Chondrocyte (in vitro differentiated cells): ENCODE measurements around the gene ACCSL. TPM values are rescaled to one million over a fixed set of nuclear protein-coding genes. Genes with fewer than 3 reads are reported as not detected.

Source experiments
- DNase-seq: peaks from one replicate; pipeline ENCODE4 v3.0.0; 2021; ENCODE audit warnings: mixed read lengths, low spot score
- H3K27ac Mint-ChIP-seq: one replicate; pipeline ENCODE4 v1.8.0; 2021; ENCODE audit warnings: mild to moderate bottlenecking, moderate library complexity, mixed read lengths; ENCODE audit not compliant: unreplicated experiment
- H3K27me3 Mint-ChIP-seq: 2 replicates; pipeline ENCODE4 v1.8.0; 2021; ENCODE audit warnings: low read depth, mixed read lengths
- H3K36me3 Mint-ChIP-seq: 2 replicates; pipeline ENCODE4 v1.8.0; 2021; ENCODE audit warnings: low read depth, mixed read lengths
- H3K4me1 Mint-ChIP-seq: 2 replicates; pipeline ENCODE4 v1.8.0; 2021; ENCODE audit warnings: low read depth, mild to moderate bottlenecking, mixed read lengths
- H3K4me3 Mint-ChIP-seq: one replicate; pipeline ENCODE4 v1.8.0; 2021; ENCODE audit warnings: mild to moderate bottlenecking, moderate library complexity, mixed read lengths; ENCODE audit not compliant: unreplicated experiment
- H3K9me3 Mint-ChIP-seq: 2 replicates; pipeline ENCODE4 v1.8.0; 2021; ENCODE audit warnings: low read depth, mixed read lengths
- total RNA-seq: library from RNA; stranded (reverse); gene quantifications from 3 replicates; pipeline ENCODE4 v1.2.1, GENCODE V29; 2021
- TF ChIP-seq, protein P1 (sequence below): fragments of 200-600 bp; sonication (generic); IDR thresholded peaks from 2 replicates; pipeline ENCODE4 v1.5.0; 2021; ENCODE audit warnings: antibody characterized with exemption, mild to moderate bottlenecking, moderate library complexity

The ACCSL gene
- total RNA-seq, 1 donor from 2014 or later: not detected

DNA sequence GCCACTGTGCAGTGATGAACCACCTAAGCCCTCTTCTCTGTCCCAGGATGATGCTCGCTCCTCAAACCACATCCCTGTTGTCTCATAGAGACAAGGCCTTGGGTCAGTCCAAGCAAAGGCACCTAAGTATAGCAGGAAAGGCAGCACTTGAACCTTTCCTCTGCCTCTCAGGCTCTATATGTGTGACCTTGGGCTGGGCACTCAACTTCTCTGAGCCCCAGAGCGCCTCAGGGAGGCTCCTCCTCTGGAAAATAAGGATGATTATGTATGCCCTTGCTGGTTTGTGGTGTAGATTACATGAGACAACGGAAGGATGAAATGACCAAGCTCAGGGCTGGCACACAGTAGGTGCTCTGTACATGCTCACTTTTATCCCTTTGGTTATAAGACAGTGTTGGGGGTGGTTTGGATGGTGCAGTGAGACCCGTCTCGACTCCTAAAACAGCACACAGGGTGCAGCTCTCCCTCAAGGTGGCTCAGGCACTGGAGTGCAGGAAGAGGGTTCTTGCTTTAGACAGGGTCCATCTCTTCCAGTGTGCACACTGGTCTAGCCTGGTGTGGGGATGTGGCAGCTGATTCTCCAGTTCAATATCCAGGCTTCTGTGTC is 40.2 kb upstream of the ACCSL start:
- Mint-ChIP-seq H3K27ac (no peak overlapping the region), H3K4me1 (peaks cover 23% of the 10 kb centered on the region), H3K27me3 (peaks cover 3% of the 10 kb centered on the region), H3K9me3 (no peaks in the 10 kb centered on the region), H3K36me3 (no peaks in the 10 kb centered on the region), H3K4me3 (no peak overlapping the region)
- no peak for DNase-seq
- TF ChIP-seq, protein P1, sequence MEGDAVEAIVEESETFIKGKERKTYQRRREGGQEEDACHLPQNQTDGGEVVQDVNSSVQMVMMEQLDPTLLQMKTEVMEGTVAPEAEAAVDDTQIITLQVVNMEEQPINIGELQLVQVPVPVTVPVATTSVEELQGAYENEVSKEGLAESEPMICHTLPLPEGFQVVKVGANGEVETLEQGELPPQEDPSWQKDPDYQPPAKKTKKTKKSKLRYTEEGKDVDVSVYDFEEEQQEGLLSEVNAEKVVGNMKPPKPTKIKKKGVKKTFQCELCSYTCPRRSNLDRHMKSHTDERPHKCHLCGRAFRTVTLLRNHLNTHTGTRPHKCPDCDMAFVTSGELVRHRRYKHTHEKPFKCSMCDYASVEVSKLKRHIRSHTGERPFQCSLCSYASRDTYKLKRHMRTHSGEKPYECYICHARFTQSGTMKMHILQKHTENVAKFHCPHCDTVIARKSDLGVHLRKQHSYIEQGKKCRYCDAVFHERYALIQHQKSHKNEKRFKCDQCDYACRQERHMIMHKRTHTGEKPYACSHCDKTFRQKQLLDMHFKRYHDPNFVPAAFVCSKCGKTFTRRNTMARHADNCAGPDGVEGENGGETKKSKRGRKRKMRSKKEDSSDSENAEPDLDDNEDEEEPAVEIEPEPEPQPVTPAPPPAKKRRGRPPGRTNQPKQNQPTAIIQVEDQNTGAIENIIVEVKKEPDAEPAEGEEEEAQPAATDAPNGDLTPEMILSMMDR: no peak

DNA sequence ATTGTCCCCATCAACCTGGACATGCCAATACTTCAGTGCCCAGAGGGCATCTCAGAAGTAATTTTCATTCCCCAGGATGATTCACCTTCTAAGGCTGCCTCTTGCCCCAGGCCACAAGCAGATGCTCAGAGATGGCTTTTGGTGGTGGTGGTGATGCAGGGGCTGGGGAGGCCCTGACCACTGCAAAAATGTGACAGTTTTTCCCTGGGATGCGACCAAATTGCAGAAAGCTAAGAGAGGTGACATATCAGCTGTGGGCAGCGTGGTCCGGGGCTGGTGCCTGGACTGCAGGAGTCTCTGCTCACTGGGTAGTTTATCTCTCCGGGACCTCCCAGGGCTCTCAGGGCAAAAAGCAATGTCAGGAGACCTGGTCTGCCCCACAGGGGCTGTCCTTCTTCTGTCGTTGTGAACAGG is 39.7 kb upstream of the ACCSL start:
- H3K4me1 Mint-ChIP-seq: peaks cover 23% of the 10 kb centered on the region
- TF ChIP-seq, protein P1: no peak
- H3K9me3 Mint-ChIP-seq: no peaks in the 10 kb centered on the region
- no peak for DNase-seq
- no peak overlapping the region for H3K4me3 Mint-ChIP-seq
- no peak overlapping the region for H3K27ac Mint-ChIP-seq
- H3K27me3 Mint-ChIP-seq: peaks cover 3% of the 10 kb centered on the region
- no peaks in the 10 kb centered on the region for H3K36me3 Mint-ChIP-seq

DNA sequence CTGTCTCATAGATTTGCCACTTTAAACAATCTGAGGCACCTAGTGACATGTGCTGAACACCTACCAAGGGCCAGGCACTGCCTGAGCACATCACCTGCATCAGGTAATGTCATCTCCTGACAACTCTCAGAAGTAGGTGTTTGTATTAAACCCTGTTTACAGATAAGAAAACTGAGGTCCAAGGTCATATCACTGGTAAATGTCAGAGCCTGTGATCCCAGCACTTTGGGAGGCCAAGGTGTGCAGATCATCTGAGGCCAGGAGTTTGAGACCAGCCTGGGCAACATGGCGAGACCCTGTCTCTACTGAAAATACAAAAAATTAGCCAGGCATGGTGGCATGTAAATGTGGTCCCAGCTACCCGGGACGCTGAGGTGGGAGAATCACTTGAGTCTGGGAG is 39.1 kb upstream of the ACCSL start:
- Mint-ChIP-seq H3K27me3 (peaks cover 3% of the 10 kb centered on the region), H3K9me3 (no peaks in the 10 kb centered on the region), H3K4me1 (peaks cover 23% of the 10 kb centered on the region), H3K36me3 (no peaks in the 10 kb centered on the region), H3K27ac (no peak overlapping the region), H3K4me3 (no peak overlapping the region)
- TF ChIP-seq, protein P1: no peak
- no peak for DNase-seq

DNA sequence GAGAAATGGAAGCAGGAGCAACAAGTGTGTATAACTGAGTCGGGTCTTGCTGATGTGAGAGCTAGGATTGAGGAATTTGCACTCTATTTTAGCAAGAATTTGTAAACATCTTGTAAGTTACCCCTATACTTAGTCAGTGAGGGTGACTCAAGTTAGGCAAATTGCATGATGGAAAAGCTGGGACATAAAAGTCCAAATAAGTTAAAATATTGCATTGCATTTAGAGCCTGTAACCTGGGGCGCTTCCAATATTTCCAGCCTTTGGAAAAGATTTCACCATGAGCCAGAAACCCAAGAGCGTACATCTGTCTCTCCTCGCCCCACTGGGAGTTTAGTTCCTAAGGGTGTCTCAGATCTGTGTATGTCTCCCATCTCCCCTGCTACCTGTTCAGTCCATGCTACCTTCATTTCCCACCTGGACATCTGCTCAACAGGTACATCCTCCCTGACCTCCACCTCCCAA is 37.0 kb upstream of the ACCSL start:
- H3K36me3 Mint-ChIP-seq: no peaks in the 10 kb centered on the region
- H3K9me3 Mint-ChIP-seq: no peaks in the 10 kb centered on the region
- peaks cover 3% of the 10 kb centered on the region for H3K27me3 Mint-ChIP-seq
- H3K4me1 Mint-ChIP-seq: peaks cover 36% of the 10 kb centered on the region
- DNase-seq: no peak
- TF ChIP-seq, protein P1: no peak
- no peak overlapping the region for H3K4me3 Mint-ChIP-seq
- H3K27ac Mint-ChIP-seq: peak overlapping the region; percentile 13

DNA sequence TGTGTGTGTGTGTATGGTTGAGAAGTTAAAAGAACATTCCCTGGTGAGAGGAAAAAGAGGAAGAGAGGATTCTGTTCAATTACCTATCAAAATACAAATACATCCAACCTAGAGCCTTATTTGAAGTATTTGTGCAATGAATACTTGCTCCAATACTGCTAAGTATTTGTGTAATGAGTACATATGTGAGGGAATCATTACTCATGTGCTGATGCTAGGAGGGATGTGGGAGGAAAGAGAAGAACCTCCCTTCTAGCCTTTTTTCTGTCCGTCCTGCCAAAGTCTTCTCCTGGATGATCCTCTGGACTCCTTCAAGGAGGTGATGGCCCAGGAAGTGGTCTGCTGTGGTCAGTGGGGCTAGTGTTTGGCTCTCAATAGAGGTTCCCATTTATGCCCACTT is 36.0 kb upstream of the ACCSL start:
- peak overlapping the region; percentile 32 for H3K27ac Mint-ChIP-seq
- H3K4me1 Mint-ChIP-seq: peaks cover 45% of the 10 kb centered on the region
- H3K4me3 Mint-ChIP-seq: no peak overlapping the region
- H3K9me3 Mint-ChIP-seq: no peaks in the 10 kb centered on the region
- TF ChIP-seq, protein P1: no peak
- H3K27me3 Mint-ChIP-seq: peaks cover 3% of the 10 kb centered on the region
- H3K36me3 Mint-ChIP-seq: no peaks in the 10 kb centered on the region
- no peak for DNase-seq
